Liver (tissue), 9 donors: ENCODE data around the gene TSPAN18. TPM values are rescaled to one million over a fixed set of nuclear protein-coding genes. Genes with fewer than 3 reads are reported as not detected.

Experiments
- DNase-seq: peaks from one replicate; pipeline ENCODE4 v3.0.0-alpha.2; 2017; ENCODE audit warnings: low spot score
- H3K27ac ChIP-seq, 2 donors: one replicate each; pipeline ENCODE4 v1.7.0; 2013; ENCODE audit warnings: inconsistent platforms in 2 of 2, low read length in 2 of 2, control low read depth in 1 of 2, low read depth in 1 of 2, mild to moderate bottlenecking in 1 of 2
- H3K27me3 ChIP-seq, 4 donors: one replicate each; pipeline versions ENCODE4 v1.6.1 to v1.7.0; 2013; ENCODE audit warnings: low read length in 3 of 4, inconsistent platforms in 1 of 4, mild to moderate bottlenecking in 1 of 4, moderate library complexity in 1 of 4; ENCODE audit not compliant: control insufficient read depth in 4 of 4, insufficient read depth in 4 of 4
- H3K36me3 ChIP-seq, 4 donors: one replicate each; pipeline versions ENCODE4 v1.6.1 to v1.7.0; 2013; ENCODE audit warnings: low read length in 3 of 4, mild to moderate bottlenecking in 3 of 4, low read depth in 1 of 4, moderate library complexity in 1 of 4; ENCODE audit not compliant: control insufficient read depth in 4 of 4, insufficient read depth in 3 of 4
- H3K4me1 ChIP-seq, 4 donors: one replicate each; pipeline versions ENCODE4 v1.6.1 to v1.7.0; 2013; ENCODE audit warnings: low read length in 3 of 4, mild to moderate bottlenecking in 3 of 4, moderate library complexity in 1 of 4; ENCODE audit not compliant: control insufficient read depth in 4 of 4, insufficient read depth in 4 of 4
- H3K4me3 ChIP-seq, 3 donors: one replicate each; pipeline versions ENCODE4 v1.6.1 to v1.7.0; 2013; ENCODE audit warnings: low read length in 3 of 3, control low read depth in 1 of 3, low read depth in 1 of 3, mild to moderate bottlenecking in 1 of 3
- H3K9ac ChIP-seq, 2 donors: one replicate each; pipeline ENCODE4 v1.7.0; 2013; ENCODE audit warnings: low read length in 2 of 2, mild to moderate bottlenecking in 2 of 2, moderate library complexity in 2 of 2, control low read depth in 1 of 2, low read depth in 1 of 2
- H3K9me3 ChIP-seq, 4 donors: one replicate each; pipeline versions ENCODE4 v1.6.1 to v1.7.0; 2013; ENCODE audit warnings: low read length in 3 of 4; ENCODE audit not compliant: control insufficient read depth in 4 of 4
- ATF3 ChIP-seq: IDR thresholded peaks from 2 replicates; pipeline ENCODE4 v1.6.1; 2016; ENCODE audit warnings: antibody characterized with exemption
- CTCF ChIP-seq: fragments of 150-350 bp; IDR thresholded peaks from 2 replicates; pipeline ENCODE4 v1.5.1; 2017; ENCODE audit warnings: improper control_type of control experiment, low read depth, low read length; ENCODE audit not compliant: missing input control
- EGR1 ChIP-seq, 2 donors: IDR thresholded peaks; 2 replicates each; pipeline ENCODE4 v1.6.1; 2016 to 2018; ENCODE audit warnings: antibody characterized with exemption in 2 of 2, low read depth in 2 of 2
- FOXA2 ChIP-seq: IDR thresholded peaks from 2 replicates; pipeline ENCODE4 v1.6.1; 2016; ENCODE audit warnings: antibody characterized with exemption
- GABPA ChIP-seq, 2 donors: IDR thresholded peaks in 1 of 2; conservative IDR thresholded peaks in 1 of 2; 2 replicates each; pipeline ENCODE4 v1.6.1; 2016; ENCODE audit warnings: antibody characterized with exemption in 2 of 2, mild to moderate bottlenecking in 1 of 2, moderate library complexity in 1 of 2
- HNF4A ChIP-seq, 2 donors: conservative IDR thresholded peaks; 2 replicates each; pipeline ENCODE4 v1.6.1; 2016; ENCODE audit warnings: antibody characterized with exemption in 2 of 2, mild to moderate bottlenecking in 2 of 2
- HNF4G ChIP-seq: IDR thresholded peaks from 2 replicates; pipeline ENCODE4 v1.6.1; 2016; ENCODE audit warnings: antibody characterized with exemption
- NR2F2 ChIP-seq: IDR thresholded peaks from 2 replicates; pipeline ENCODE4 v1.6.1; 2016; ENCODE audit warnings: antibody characterized with exemption
- YY1 ChIP-seq: IDR thresholded peaks from 2 replicates; pipeline ENCODE4 v1.6.1; 2016; ENCODE audit warnings: antibody characterized with exemption, mild to moderate bottlenecking
- ZBTB33 ChIP-seq: IDR thresholded peaks from 2 replicates; pipeline ENCODE4 v1.6.1; 2016; ENCODE audit warnings: antibody characterized with exemption
- WGBS: extraction: QIAGEN DNeasy Blood & Tissue Kit; methylation state at CpG from one replicate; pipeline ENCODE4 v1.1.7; 2013; 5-methylcytosine and 5-hydroxymethylcytosine counted together
- polyA plus RNA-seq, 2 donors: library from polyadenylated mRNA; stranded (reverse) in 1 of 2; unstranded in 1 of 2; fragments of 200-250 nt in 1 of 2; fragments of >200 nt in 1 of 2; fragmentation: Nextera tagmentation in 1 of 2; extraction: Ambion mirVana in 1 of 2; gene quantifications; one replicate each; pipeline versions ENCODE4 v1.2.1 to v1.2.3, GENCODE V29; 2013 to 2015
- total RNA-seq, 2 donors: library from RNA; depleted of rRNA; stranded (reverse); fragments of >200 nt; gene quantifications; one replicate each; pipeline ENCODE4 v1.2.3, GENCODE V29; 2014
- donor health status: healthy.
- donor health status: healthy.
- donor health status: healthy.
- donor health status: healthy.
- donor health status: healthy.

The TSPAN18 gene
- total and polyA plus RNA-seq, 4 donors: 1.2 to 5.0 (median 2.8) TPM

- Histone ChIP-seq H3K36me3 (no peaks in the 10 kb centered on the region), H3K4me1 (no peaks in the 10 kb centered on the region), H3K4me3 (no peak overlapping the region), H3K9ac (no peak overlapping the region), H3K27ac (no peak overlapping the region), H3K9me3 (no peaks in the 10 kb centered on the region), H3K27me3 (peaks cover 0 to 2% (median 0%) of the 10 kb centered on the region in 4 donors)
- no peak for TF ChIP-seq NR2F2
- TF ChIP-seq YY1: no peak
- DNase-seq: no peak
- WGBS: 92% methylated on average over 9 of the region's 9 CpGs
These were observed 61.2 kb downstream of the TSPAN18 start for GRCh38 chr11:44787981-44788380.

- H3K27me3 ChIP-seq: peaks cover 0 to 2% (median 0%) of the 10 kb centered on the region in 4 donors
- no peak overlapping the region for H3K27ac ChIP-seq
- no peaks in the 10 kb centered on the region for H3K36me3 ChIP-seq
- no peak overlapping the region for H3K9ac ChIP-seq
- H3K4me1 ChIP-seq: no peaks in the 10 kb centered on the region
- 69% methylated on average over 18 of the region's 18 CpGs for WGBS
- TF ChIP-seq CTCF (no peak), HNF4A (conservative IDR thresholded peaks at IDR 0.05) (no peak)
- H3K4me3 ChIP-seq: no peak overlapping the region
- no peaks in the 10 kb centered on the region for H3K9me3 ChIP-seq
- DNase-seq: no peak
These were observed 61.9 kb downstream of the TSPAN18 start for GRCh38 chr11:44788536-44789261.

GRCh38 chr11:44789496-44789895, 62.7 kb downstream of the TSPAN18 start:
- 61% methylated on average over 3 of the region's 3 CpGs for WGBS
- H3K9ac ChIP-seq: no peak overlapping the region

More at GRCh38 chr11:44789496-44789895, 62.7 kb downstream of the TSPAN18 start:
- no peaks in the 10 kb centered on the region for H3K4me1 ChIP-seq
- H3K27me3 ChIP-seq: peaks cover 0 to 2% (median 0%) of the 10 kb centered on the region in 4 donors
- TF ChIP-seq HNF4G: no peak
- no peak for TF ChIP-seq CTCF
- TF ChIP-seq EGR1 (IDR thresholded peaks at IDR 0.05; ENCODE audit: low read depth in 2 of 2): no peak
- TF ChIP-seq HNF4A (conservative IDR thresholded peaks at IDR 0.05): no peak
- TF ChIP-seq ZBTB33: no peak
- no peak for TF ChIP-seq ATF3
- TF ChIP-seq NR2F2: no peak
- TF ChIP-seq FOXA2: no peak
- TF ChIP-seq GABPA (IDR thresholded peaks at IDR 0.05 in 1 of 2, conservative IDR thresholded peaks at IDR 0.05 in 1 of 2): no peak
- H3K4me3 ChIP-seq: no peak overlapping the region
- no peaks in the 10 kb centered on the region for H3K36me3 ChIP-seq
- H3K9me3 ChIP-seq: no peaks in the 10 kb centered on the region
- no peak overlapping the region for H3K27ac ChIP-seq
- DNase-seq: no peak
